GM06990 (cell line): ENCODE results near the gene PHF14.

Experiments
- DNase-seq: peaks from one replicate; pipeline ENCODE4 v3.0.0-alpha.2; 2011; ENCODE audit not compliant: insufficient read length; ENCODE audit errors: extremely low read depth
- H3K27me3 ChIP-seq: replicated peaks from 2 replicates; pipeline ENCODE4 v1.6.0; 2011; ENCODE audit warnings: low read length; ENCODE audit not compliant: control insufficient read depth, insufficient read depth
- H3K36me3 ChIP-seq: 2 replicates; pipeline ENCODE4 v1.5.1; 2011; ENCODE audit warnings: low read length; ENCODE audit not compliant: control insufficient read depth, insufficient read depth
- H3K4me3 ChIP-seq: replicated peaks from 2 replicates; pipeline ENCODE4 v1.5.1; 2011; ENCODE audit warnings: low read depth, mild to moderate bottlenecking, control low read depth, low read length
- CTCF ChIP-seq: IDR thresholded peaks from 2 replicates; pipeline ENCODE4 v1.5.1; 2011; ENCODE audit warnings: low read length, control low read depth, mild to moderate bottlenecking, inconsistent platforms; ENCODE audit not compliant: insufficient read depth, poor library complexity, severe bottlenecking

The PHF14 gene

GRCh38 chr7:11216276-11216675 lies 242.6 kb downstream of the PHF14 start:
- no peak overlapping the region for H3K4me3 ChIP-seq
- no peaks in the 10 kb centered on the region for H3K27me3 ChIP-seq
- H3K36me3 ChIP-seq = no peaks in the 10 kb centered on the region
- no peak for TF ChIP-seq CTCF
- no peak for DNase-seq

DNA sequence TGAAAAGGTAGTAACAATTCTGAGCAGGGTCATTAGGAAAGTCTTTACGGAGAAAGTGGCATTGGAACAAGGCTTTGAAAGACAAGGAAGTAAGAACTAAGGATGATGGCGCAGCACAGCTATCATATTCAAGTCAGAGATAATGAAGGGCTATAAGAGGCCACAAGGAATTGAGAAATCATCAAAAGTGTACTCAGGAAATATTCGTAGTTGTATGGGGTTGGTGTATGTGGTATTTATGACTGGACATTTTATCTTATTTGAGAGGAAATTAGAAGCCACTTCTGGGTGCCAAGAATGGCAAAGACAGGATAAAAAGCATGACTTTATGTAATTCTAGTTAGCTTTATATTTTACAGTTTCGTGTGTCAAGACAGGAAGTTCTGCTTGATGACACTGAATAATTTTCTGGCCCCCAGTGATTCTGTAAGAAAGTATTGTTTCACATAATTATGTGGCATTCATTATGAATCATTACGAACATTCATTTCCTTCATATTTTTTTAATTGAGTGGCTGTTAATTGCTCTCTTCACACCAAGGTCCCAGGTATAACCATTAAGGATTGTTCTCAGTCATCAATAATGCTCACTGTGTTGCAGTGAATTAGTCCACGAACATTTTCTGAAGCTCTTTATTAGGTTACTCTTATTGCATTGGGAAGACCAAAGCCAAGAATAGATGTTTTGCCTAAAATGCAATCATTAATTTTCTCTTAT lies 244.3 kb downstream of the PHF14 start:
- Histone ChIP-seq H3K27me3 (no peaks in the 10 kb centered on the region), H3K36me3 (no peaks in the 10 kb centered on the region), H3K4me3 (no peak overlapping the region)
- no peak for TF ChIP-seq CTCF
- DNase-seq = no peak
